ENCODE measurements around the gene OR6C2. TPM values are rescaled to one million over a fixed set of nuclear protein-coding genes. Genes with fewer than 3 reads are reported as not detected.
"Not testable (repeated sequence)": the region's sequence is repeated elsewhere in the genome, so short reads cannot be mapped to it uniquely, and the experiment has no call there.

OR6C2 gene
- total RNA-seq, 2 donors from 2014 or later: not detected

- Mint-ChIP-seq H3K9me3 (peaks cover 2% of the 10 kb centered on the region), H3K4me3 (no peak overlapping the region), H3K36me3 (ENCODE audit: low read depth) (no peaks in the 10 kb centered on the region), H3K27me3 (ENCODE audit: insufficient read depth) (peaks cover 2% of the 10 kb centered on the region), H3K27ac (no peak overlapping the region), H3K4me1 (no peaks in the 10 kb centered on the region)
- Histone ChIP-seq H3K4me1 (ENCODE audit: control insufficient read depth, insufficient read depth, low read length) (no peaks in the 10 kb centered on the region), H3K9me3 (ENCODE audit: control insufficient read depth, low read length) (no peaks in the 10 kb centered on the region), H3K27me3 (ENCODE audit: control insufficient read depth, insufficient read depth, low read length, poor library complexity, severe bottlenecking) (no peaks in the 10 kb centered on the region), H3K4me3 (ENCODE audit: low read length) (no peak overlapping the region), H3K36me3 (ENCODE audit: control insufficient read depth, insufficient read depth, low read length) (no peaks in the 10 kb centered on the region), H3K9ac (ENCODE audit: extremely low read depth, low read length, poor library complexity, severe bottlenecking) (no peak overlapping the region), H3K27ac (ENCODE audit: low read depth, low read length) (no peak overlapping the region)
- WGBS, 2 experiments (ENCODE audit: insufficient coverage in 1 of 2, insufficient read length in 1 of 2): 92% methylated on average over 1 of the region's 1 CpG; no CpG with 5 or more reads in 1 of the 2 experiments
- no peak for DNase-seq
- TF ChIP-seq, protein P1, sequence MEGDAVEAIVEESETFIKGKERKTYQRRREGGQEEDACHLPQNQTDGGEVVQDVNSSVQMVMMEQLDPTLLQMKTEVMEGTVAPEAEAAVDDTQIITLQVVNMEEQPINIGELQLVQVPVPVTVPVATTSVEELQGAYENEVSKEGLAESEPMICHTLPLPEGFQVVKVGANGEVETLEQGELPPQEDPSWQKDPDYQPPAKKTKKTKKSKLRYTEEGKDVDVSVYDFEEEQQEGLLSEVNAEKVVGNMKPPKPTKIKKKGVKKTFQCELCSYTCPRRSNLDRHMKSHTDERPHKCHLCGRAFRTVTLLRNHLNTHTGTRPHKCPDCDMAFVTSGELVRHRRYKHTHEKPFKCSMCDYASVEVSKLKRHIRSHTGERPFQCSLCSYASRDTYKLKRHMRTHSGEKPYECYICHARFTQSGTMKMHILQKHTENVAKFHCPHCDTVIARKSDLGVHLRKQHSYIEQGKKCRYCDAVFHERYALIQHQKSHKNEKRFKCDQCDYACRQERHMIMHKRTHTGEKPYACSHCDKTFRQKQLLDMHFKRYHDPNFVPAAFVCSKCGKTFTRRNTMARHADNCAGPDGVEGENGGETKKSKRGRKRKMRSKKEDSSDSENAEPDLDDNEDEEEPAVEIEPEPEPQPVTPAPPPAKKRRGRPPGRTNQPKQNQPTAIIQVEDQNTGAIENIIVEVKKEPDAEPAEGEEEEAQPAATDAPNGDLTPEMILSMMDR (conservative IDR thresholded peaks at IDR 0.05): no peak
Measured at GRCh38 chr12:55407866-55408265, 36.0 kb upstream of the OR6C2 start.

DNA sequence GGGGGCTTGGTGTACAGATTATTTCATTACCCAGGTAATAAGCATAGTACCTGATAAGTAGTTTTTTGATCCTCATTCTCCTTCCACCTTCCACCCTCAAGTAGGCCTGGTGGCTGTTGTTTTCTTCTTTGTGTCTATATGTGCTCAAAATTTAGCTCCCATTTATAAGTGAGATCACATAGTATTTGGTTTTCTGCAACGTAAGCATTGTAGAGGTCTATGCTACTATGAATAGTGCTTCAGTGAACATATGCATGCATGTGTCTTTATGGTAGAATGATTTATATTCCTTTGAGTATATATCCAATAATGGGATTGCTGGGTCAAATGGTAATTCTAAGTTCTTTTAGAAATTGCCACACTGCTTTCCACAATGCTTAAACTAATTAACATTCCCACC is 34.7 kb upstream of the OR6C2 start:
- not testable (repeated sequence) for H3K9me3 ChIP-seq (ENCODE audit: control insufficient read depth, low read length); H3K27ac Mint-ChIP-seq; H3K36me3 ChIP-seq (ENCODE audit: control insufficient read depth, insufficient read depth, low read length); H3K4me3 Mint-ChIP-seq; H3K9me3 Mint-ChIP-seq; DNase-seq; H3K27ac ChIP-seq (ENCODE audit: low read depth, low read length); H3K27me3 ChIP-seq (ENCODE audit: control insufficient read depth, insufficient read depth, low read length, poor library complexity, severe bottlenecking); H3K4me3 ChIP-seq (ENCODE audit: low read length); H3K9ac ChIP-seq (ENCODE audit: extremely low read depth, low read length, poor library complexity, severe bottlenecking); H3K4me1 ChIP-seq (ENCODE audit: control insufficient read depth, insufficient read depth, low read length); H3K27me3 Mint-ChIP-seq (ENCODE audit: insufficient read depth); H3K4me1 Mint-ChIP-seq; H3K36me3 Mint-ChIP-seq (ENCODE audit: low read depth)
- WGBS, 2 experiments (ENCODE audit: insufficient coverage in 1 of 2, insufficient read length in 1 of 2): 100% methylated on average over 1 of the region's 1 CpG; no CpG with 5 or more reads in 1 of the 2 experiments

DNA sequence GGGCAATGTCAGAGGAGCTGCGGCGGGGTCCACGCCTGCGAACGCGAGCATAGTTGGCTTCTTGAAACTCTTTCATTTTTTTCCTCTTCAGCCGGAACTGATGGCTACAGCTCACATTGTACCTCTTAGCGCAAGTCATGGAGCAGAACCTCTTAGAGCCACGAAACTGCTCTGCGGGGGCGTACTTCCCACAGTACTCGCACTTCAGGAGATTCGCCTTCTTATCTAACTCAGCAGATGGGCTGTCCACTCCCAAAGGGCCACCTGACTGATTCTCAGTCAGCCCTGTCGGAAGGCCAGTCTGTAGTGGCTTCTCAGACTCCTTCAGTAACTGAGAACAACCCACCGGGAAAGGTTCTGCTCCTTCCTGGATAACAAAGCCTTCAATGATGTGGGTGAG is 31.7 kb upstream of the OR6C2 start:
- H3K36me3 ChIP-seq (ENCODE audit: control insufficient read depth, insufficient read depth, low read length); H3K4me1 ChIP-seq (ENCODE audit: control insufficient read depth, insufficient read depth, low read length); H3K9ac ChIP-seq (ENCODE audit: extremely low read depth, low read length, poor library complexity, severe bottlenecking); H3K27me3 Mint-ChIP-seq (ENCODE audit: insufficient read depth); H3K9me3 Mint-ChIP-seq; H3K27ac Mint-ChIP-seq; H3K36me3 Mint-ChIP-seq (ENCODE audit: low read depth); H3K4me3 Mint-ChIP-seq; H3K4me3 ChIP-seq (ENCODE audit: low read length); H3K9me3 ChIP-seq (ENCODE audit: control insufficient read depth, low read length); H3K27ac ChIP-seq (ENCODE audit: low read depth, low read length); H3K4me1 Mint-ChIP-seq; H3K27me3 ChIP-seq (ENCODE audit: control insufficient read depth, insufficient read depth, low read length, poor library complexity, severe bottlenecking); DNase-seq: not testable (repeated sequence)
- 97 to 100% methylated on average over 6 to 15 of the region's 15 CpGs for WGBS, 2 experiments (ENCODE audit: insufficient coverage in 1 of 2, insufficient read length in 1 of 2)

DNA sequence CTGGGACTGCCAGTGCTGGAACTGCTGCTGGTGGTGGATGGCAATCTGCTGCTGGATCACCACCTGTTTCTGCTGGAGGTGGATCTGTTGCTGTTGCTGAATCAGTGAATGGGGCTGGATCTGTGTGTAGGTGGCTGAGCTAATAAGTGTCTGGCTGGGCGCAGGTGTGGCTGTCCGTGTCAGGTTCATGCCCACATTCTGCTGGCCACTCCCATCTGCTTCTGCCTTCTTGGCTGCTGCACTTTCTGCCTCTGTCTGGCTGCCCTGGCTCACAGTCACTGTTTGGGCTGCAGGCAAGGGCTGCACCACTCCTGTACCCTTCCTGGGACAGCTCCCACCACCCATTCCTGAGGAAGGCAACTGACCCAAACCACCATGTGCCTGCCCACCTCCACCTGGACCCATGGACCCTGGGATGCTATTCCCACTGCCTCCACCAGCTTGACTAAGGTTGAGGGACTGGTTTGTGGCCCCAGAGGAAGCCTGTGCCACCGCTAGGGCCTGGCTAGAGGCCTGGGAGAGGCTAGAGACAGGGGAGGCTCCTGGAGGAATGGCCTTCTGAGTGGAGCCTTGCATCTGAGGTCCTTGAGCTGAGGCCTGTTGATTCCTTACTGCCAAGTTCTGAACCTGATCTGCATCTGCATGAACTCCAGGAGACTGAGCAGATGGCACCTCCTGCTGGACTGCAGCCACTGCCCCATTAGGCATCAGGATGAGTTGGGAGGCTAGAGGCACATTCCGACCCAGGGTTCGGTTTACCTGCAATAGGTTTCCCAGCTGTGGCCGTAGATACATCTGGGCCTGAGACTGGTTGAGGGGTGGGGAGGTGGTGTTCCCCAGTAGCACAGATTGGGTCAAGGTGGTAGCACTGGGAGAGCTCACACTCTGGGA is 30.1 kb upstream of the OR6C2 start:
- not testable (repeated sequence) for H3K36me3 ChIP-seq (ENCODE audit: control insufficient read depth, insufficient read depth, low read length); H3K36me3 Mint-ChIP-seq (ENCODE audit: low read depth); H3K27me3 Mint-ChIP-seq (ENCODE audit: insufficient read depth); H3K4me3 ChIP-seq (ENCODE audit: low read length); H3K4me1 Mint-ChIP-seq; H3K4me1 ChIP-seq (ENCODE audit: control insufficient read depth, insufficient read depth, low read length); H3K27me3 ChIP-seq (ENCODE audit: control insufficient read depth, insufficient read depth, low read length, poor library complexity, severe bottlenecking); H3K27ac Mint-ChIP-seq; H3K9me3 ChIP-seq (ENCODE audit: control insufficient read depth, low read length); H3K9ac ChIP-seq (ENCODE audit: extremely low read depth, low read length, poor library complexity, severe bottlenecking); H3K9me3 Mint-ChIP-seq; H3K27ac ChIP-seq (ENCODE audit: low read depth, low read length)
- WGBS, 2 experiments (ENCODE audit: insufficient coverage in 1 of 2, insufficient read length in 1 of 2): 97% methylated on average over 3 of the region's 6 CpGs; no CpG with 5 or more reads in 1 of the 2 experiments
- DNase-seq: peak; percentile 54
- peak overlapping the region; percentile 54 for H3K4me3 Mint-ChIP-seq
- TF ChIP-seq, protein P1 (conservative IDR thresholded peaks at IDR 0.05): peak; percentile 42

DNA sequence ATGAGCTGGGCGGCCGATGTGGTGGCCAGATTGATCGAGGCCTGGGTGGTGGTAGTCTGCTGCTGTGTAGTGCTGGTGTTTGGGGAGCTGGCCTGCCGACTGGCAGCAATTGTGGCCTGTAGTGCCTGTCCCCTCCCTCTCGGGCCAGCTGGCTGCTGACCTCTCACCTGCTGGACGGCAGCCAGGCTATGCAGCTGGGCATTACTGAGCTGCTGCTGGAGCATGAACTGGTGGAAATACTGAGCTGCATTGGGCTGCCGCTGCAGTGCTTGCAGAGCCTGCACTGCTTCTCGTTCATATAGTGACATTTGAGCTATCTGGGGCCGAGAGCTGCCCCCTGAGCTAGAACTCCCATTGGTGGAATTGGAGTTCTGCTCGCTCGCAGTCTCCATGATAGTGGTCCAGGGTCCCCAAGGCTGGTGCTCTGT is 29.5 kb upstream of the OR6C2 start:
- H3K4me1 ChIP-seq (ENCODE audit: control insufficient read depth, insufficient read depth, low read length); H3K36me3 ChIP-seq (ENCODE audit: control insufficient read depth, insufficient read depth, low read length); H3K4me3 ChIP-seq (ENCODE audit: low read length); H3K27me3 Mint-ChIP-seq (ENCODE audit: insufficient read depth); H3K4me1 Mint-ChIP-seq; H3K27me3 ChIP-seq (ENCODE audit: control insufficient read depth, insufficient read depth, low read length, poor library complexity, severe bottlenecking); H3K9me3 ChIP-seq (ENCODE audit: control insufficient read depth, low read length); H3K9ac ChIP-seq (ENCODE audit: extremely low read depth, low read length, poor library complexity, severe bottlenecking); H3K9me3 Mint-ChIP-seq; H3K27ac ChIP-seq (ENCODE audit: low read depth, low read length); H3K36me3 Mint-ChIP-seq (ENCODE audit: low read depth); H3K27ac Mint-ChIP-seq: not testable (repeated sequence)
- peak overlapping the region; percentile 54 for H3K4me3 Mint-ChIP-seq
- peak; percentile 71 for DNase-seq
- WGBS, 2 experiments (ENCODE audit: insufficient coverage in 1 of 2, insufficient read length in 1 of 2): 82 to 88% methylated on average over 5 to 9 of the region's 11 CpGs

Data from endodermal cell (in vitro differentiated cells).